Chondrocyte (in vitro differentiated cells): ENCODE data around the gene NTRK3. TPM values are rescaled to one million over a fixed set of nuclear protein-coding genes. Genes with fewer than 3 reads are reported as not detected.

Experiments
- DNase-seq: peaks from one replicate; pipeline ENCODE4 v3.0.0; 2021; ENCODE audit warnings: mixed read lengths, low spot score
- H3K27ac Mint-ChIP-seq: one replicate; pipeline ENCODE4 v1.8.0; 2021; ENCODE audit warnings: mild to moderate bottlenecking, moderate library complexity, mixed read lengths; ENCODE audit not compliant: unreplicated experiment
- H3K27me3 Mint-ChIP-seq: 2 replicates; pipeline ENCODE4 v1.8.0; 2021; ENCODE audit warnings: low read depth, mixed read lengths
- H3K36me3 Mint-ChIP-seq: 2 replicates; pipeline ENCODE4 v1.8.0; 2021; ENCODE audit warnings: low read depth, mixed read lengths
- H3K4me1 Mint-ChIP-seq: 2 replicates; pipeline ENCODE4 v1.8.0; 2021; ENCODE audit warnings: low read depth, mild to moderate bottlenecking, mixed read lengths
- H3K4me3 Mint-ChIP-seq: one replicate; pipeline ENCODE4 v1.8.0; 2021; ENCODE audit warnings: mild to moderate bottlenecking, moderate library complexity, mixed read lengths; ENCODE audit not compliant: unreplicated experiment
- H3K9me3 Mint-ChIP-seq: 2 replicates; pipeline ENCODE4 v1.8.0; 2021; ENCODE audit warnings: low read depth, mixed read lengths
- total RNA-seq: library from RNA; stranded (reverse); gene quantifications from 3 replicates; pipeline ENCODE4 v1.2.1, GENCODE V29; 2021
- TF ChIP-seq, protein P1 (sequence below): fragments of 200-600 bp; sonication (generic); IDR thresholded peaks from 2 replicates; pipeline ENCODE4 v1.5.0; 2021; ENCODE audit warnings: antibody characterized with exemption, mild to moderate bottlenecking, moderate library complexity

The NTRK3 gene
- total RNA-seq, 1 donor from 2014 or later, result not detected

- Mint-ChIP-seq H3K27ac (no peak overlapping the region), H3K27me3 (peaks cover 3% of the 10 kb centered on the region), H3K9me3 (no peaks in the 10 kb centered on the region), H3K36me3 (no peaks in the 10 kb centered on the region), H3K4me1 (no peaks in the 10 kb centered on the region), H3K4me3 (no peak overlapping the region)
- TF ChIP-seq, protein P1, sequence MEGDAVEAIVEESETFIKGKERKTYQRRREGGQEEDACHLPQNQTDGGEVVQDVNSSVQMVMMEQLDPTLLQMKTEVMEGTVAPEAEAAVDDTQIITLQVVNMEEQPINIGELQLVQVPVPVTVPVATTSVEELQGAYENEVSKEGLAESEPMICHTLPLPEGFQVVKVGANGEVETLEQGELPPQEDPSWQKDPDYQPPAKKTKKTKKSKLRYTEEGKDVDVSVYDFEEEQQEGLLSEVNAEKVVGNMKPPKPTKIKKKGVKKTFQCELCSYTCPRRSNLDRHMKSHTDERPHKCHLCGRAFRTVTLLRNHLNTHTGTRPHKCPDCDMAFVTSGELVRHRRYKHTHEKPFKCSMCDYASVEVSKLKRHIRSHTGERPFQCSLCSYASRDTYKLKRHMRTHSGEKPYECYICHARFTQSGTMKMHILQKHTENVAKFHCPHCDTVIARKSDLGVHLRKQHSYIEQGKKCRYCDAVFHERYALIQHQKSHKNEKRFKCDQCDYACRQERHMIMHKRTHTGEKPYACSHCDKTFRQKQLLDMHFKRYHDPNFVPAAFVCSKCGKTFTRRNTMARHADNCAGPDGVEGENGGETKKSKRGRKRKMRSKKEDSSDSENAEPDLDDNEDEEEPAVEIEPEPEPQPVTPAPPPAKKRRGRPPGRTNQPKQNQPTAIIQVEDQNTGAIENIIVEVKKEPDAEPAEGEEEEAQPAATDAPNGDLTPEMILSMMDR, result no peak
- DNase-seq, result no peak
Observed at GRCh38 chr15:88177451-88177850, 79.1 kb downstream of the NTRK3 start.

GRCh38 chr15:88174571-88174970 lies 82.0 kb downstream of the NTRK3 start:
- H3K4me3 Mint-ChIP-seq, result no peak overlapping the region
- TF ChIP-seq, protein P1, result no peak
- no peaks in the 10 kb centered on the region for H3K36me3 Mint-ChIP-seq
- no peaks in the 10 kb centered on the region for H3K4me1 Mint-ChIP-seq
- DNase-seq, result no peak
- no peaks in the 10 kb centered on the region for H3K9me3 Mint-ChIP-seq
- H3K27me3 Mint-ChIP-seq, result peaks cover 4% of the 10 kb centered on the region
- no peak overlapping the region for H3K27ac Mint-ChIP-seq

- no peaks in the 10 kb centered on the region for H3K36me3 Mint-ChIP-seq
- peaks cover 10% of the 10 kb centered on the region for H3K9me3 Mint-ChIP-seq
- H3K27ac Mint-ChIP-seq, result no peak overlapping the region
- no peak for DNase-seq
- no peaks in the 10 kb centered on the region for H3K4me1 Mint-ChIP-seq
- TF ChIP-seq, protein P1, result no peak
- H3K4me3 Mint-ChIP-seq, result no peak overlapping the region
- no peaks in the 10 kb centered on the region for H3K27me3 Mint-ChIP-seq
Observed at GRCh38 chr15:88166082-88166993, 90.2 kb downstream of the NTRK3 start.

GRCh38 chr15:88161636-88162035 lies 94.9 kb downstream of the NTRK3 start:
- H3K4me3 Mint-ChIP-seq, result no peak overlapping the region
- no peaks in the 10 kb centered on the region for H3K27me3 Mint-ChIP-seq
- no peaks in the 10 kb centered on the region for H3K36me3 Mint-ChIP-seq
- TF ChIP-seq, protein P1, result no peak
- H3K27ac Mint-ChIP-seq, result no peak overlapping the region
- DNase-seq, result no peak
- no peaks in the 10 kb centered on the region for H3K4me1 Mint-ChIP-seq
- H3K9me3 Mint-ChIP-seq, result peaks cover 11% of the 10 kb centered on the region

- TF ChIP-seq, protein P1, result no peak
- no peaks in the 10 kb centered on the region for H3K36me3 Mint-ChIP-seq
- no peak overlapping the region for H3K27ac Mint-ChIP-seq
- H3K4me1 Mint-ChIP-seq, result no peaks in the 10 kb centered on the region
- DNase-seq, result no peak
- no peak overlapping the region for H3K4me3 Mint-ChIP-seq
- H3K9me3 Mint-ChIP-seq, result peaks cover 4% of the 10 kb centered on the region
- no peaks in the 10 kb centered on the region for H3K27me3 Mint-ChIP-seq
Observed at GRCh38 chr15:88155310-88155709, 101.2 kb downstream of the NTRK3 start.
